ENCODE measurements around the gene KCNE5.
"Not testable (repeated sequence)": the region's sequence is repeated elsewhere in the genome, so short reads cannot be mapped to it uniquely, and the experiment has no call there.

The KCNE5 gene

DNA sequence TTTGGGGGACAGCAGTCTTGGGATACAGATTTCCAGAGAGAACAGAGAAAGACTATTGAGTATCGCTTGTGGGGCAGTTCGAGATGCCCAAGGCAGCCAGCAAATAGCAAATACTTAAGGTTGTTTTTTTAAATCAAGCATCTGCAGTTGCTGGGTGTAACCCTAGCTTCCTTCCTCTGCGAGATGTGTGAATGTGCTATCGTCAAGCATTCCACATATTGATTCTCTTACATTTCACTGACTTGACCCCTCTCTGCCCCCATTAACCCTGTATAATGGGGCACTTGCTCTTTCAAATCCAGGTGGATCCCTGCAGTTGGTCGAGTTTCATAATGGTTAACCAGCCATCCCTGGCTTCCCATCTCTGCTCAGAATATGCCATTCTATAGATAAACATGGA is 23.5 kb downstream of the KCNE5 start:
- no peak for DNase-seq

DNA sequence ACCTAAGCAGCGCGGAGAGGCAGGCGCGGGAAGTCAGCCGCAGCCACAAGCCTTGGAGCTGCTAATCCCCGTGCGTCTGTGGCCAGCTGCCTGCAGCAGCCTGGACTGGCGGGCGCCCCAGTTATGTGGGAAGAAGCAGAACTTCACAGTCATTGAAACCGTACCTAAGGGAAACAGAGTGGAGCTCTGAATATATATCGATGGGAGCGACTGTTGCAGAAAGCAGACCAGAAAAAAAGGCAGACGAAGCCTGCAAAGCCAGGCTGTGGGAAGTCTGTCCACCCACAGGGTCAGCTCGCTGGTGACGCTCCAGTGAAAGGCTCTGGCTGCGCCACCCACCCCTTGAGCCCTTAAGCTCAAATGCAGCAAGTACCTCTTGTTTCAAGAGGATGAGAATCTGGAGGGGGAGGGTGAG is 24.7 kb downstream of the KCNE5 start:
- peak; percentile 3 to 22 for DNase-seq

GRCh38 chrX:109596015-109596414 is 29.0 kb downstream of the KCNE5 start:
- no peak for DNase-seq

- no peak for DNase-seq
These were observed 34.8 kb downstream of the KCNE5 start for GRCh38 chrX:109590176-109590575.

- DNase-seq: no peak
These were observed 39.5 kb downstream of the KCNE5 start for GRCh38 chrX:109585488-109585887.

- no peak for DNase-seq
These were observed 46.1 kb downstream of the KCNE5 start for GRCh38 chrX:109578916-109579315.

DNA sequence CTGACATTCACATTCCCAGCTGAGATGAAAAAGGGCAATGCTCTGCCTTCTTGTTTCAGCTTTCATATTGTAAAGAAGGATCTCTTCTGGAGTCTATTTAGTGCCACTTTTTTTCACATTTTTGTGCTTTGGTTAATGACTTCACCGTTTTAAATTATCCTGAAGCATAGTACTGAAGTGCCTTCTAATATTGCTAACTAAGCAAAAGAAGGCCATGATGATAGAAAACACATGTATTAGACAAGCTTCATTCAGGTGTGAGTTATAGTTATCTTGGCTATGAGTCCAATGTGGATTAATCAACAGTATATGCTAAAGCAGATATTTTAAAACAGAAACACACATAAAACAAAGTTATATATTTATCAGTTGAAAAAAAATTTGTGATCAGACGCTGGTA is 47.9 kb downstream of the KCNE5 start:
- no peak for DNase-seq

DNA sequence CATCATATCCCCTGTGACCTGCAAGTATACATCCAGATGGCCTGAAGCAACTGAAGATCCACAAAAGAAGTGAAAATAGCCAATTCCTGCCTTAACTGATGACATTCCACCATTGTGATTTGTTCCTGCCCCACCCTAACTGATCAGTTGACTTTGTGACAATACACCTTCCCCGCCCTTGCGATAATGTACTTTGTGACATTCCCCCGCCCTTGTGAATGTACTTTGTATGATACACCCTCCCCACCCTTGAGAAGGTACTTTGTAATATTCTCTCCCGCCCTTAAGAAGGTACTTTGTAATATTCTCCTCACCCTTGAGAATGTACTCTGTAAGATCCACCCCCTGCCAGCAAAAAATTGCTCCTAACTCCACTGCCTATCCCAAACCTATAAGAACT is 48.9 kb downstream of the KCNE5 start:
- DNase-seq: not testable (repeated sequence)

All from AML-193 (cell line).